K562 (cell line): ENCODE data around the gene TDO2. TPM values are rescaled to one million over a fixed set of nuclear protein-coding genes. Genes with fewer than 3 reads are reported as not detected.
A peak's percentile ranks its signal among the peaks of the same experiment; 100 is the strongest.

Experiments used
- KDM2B ChIP-seq: fragments of 250-450 bp; sonication (Bioruptor Pico); IDR thresholded peaks from 2 replicates; pipeline ENCODE4 v1.8.0; 2021; ENCODE audit warnings: mild to moderate bottlenecking, moderate library complexity
- MCM5 ChIP-seq: fragments of 450-650 bp; IDR thresholded peaks from 2 replicates; pipeline ENCODE4 v1.6.1; 2016; ENCODE audit warnings: low read depth
- MEF2A ChIP-seq: IDR thresholded peaks from 2 replicates; pipeline ENCODE4 v1.6.1; 2011; ENCODE audit warnings: low read depth, mild to moderate bottlenecking, low read length, moderate library complexity; ENCODE audit not compliant: control insufficient read depth
- NBN ChIP-seq: fragments of 450-650 bp; IDR thresholded peaks from 2 replicates; pipeline ENCODE4 v1.6.1; 2016; ENCODE audit warnings: low read depth, mild to moderate bottlenecking
- NCOR1 ChIP-seq: fragments of 450-650 bp; IDR thresholded peaks from 2 replicates; pipeline ENCODE4 v1.6.1; 2016; ENCODE audit warnings: mild to moderate bottlenecking, moderate library complexity
- SNRNP70 ChIP-seq: fragments of 200-400 bp; formaldehyde crosslinking; optimal IDR thresholded peaks from 2 replicates; pipeline ENCODE3; 2017; ENCODE audit warnings: low read depth, low read length
- polyA plus RNA-seq, 8 experiments: library from polyadenylated mRNA; depleted of rRNA in 4 of 8; stranded (reverse) in 5 of 8; unstranded in 3 of 8; fragments of >200 nt; fragmentation: Nextera tagmentation in 2 of 8; fragmentation: Illumina TruSeq in 1 of 8; extraction: Ambion mirVana in 2 of 8; extraction: Trizol in 1 of 8; gene quantifications; 2 replicates each; pipeline versions ENCODE4 v1.2.1 to v1.2.3, GENCODE V29; 2011 to 2014; ENCODE audit warnings: inconsistent platforms in 1 of 8, missing spikeins in 1 of 8
- total RNA-seq, 7 experiments: library from RNA; depleted of rRNA in 6 of 7; stranded (reverse); fragments of >200 nt in 6 of 7; fragmentation: Illumina TruSeq in 2 of 7; extraction: Trizol in 2 of 7; gene quantifications; 2 replicates each; pipeline versions ENCODE4 v1.2.1 to v1.2.3, GENCODE V29; 2011 to 2021; ENCODE audit warnings: low replicate concordance in 1 of 7
- TF ChIP-seq, protein P1 (sequence below), 3 experiments: fragments of 200-800 bp in 1 of 3; fragments of 250-450 bp in 1 of 3; fragments of 450-650 bp in 1 of 3; sonication (Bioruptor Pico) in 1 of 3; sonication (Bioruptor generic) in 1 of 3; formaldehyde crosslinking in 1 of 3; IDR thresholded peaks; 2 replicates each; pipeline versions ENCODE4 v1.6.1 to v1.8.0; 2016 to 2022; ENCODE audit warnings: mild to moderate bottlenecking in 2 of 3, missing genetic modification characterization in 2 of 3, missing compliant biosample characterization in 1 of 3, moderate library complexity in 1 of 3
- TF ChIP-seq, protein P2 (sequence below), 3 experiments: IDR thresholded peaks in 2 of 3; conservative IDR thresholded peaks in 1 of 3; 2 replicates each; pipeline ENCODE4 v1.5.1; 2011 to 2012; ENCODE audit warnings: low read length in 3 of 3, mild to moderate bottlenecking in 3 of 3, control low read depth in 2 of 3, improper control_type of control experiment in 1 of 3, inconsistent platforms in 1 of 3, low read depth in 1 of 3, mixed read lengths in 1 of 3, moderate library complexity in 1 of 3; ENCODE audit not compliant: insufficient read depth in 2 of 3
- TF ChIP-seq, protein P3 (sequence below), 2 experiments: fragments of 450-650 bp in 1 of 2; IDR thresholded peaks; 2 replicates each; pipeline ENCODE4 v1.6.1; 2011 to 2017; ENCODE audit warnings: low read depth in 2 of 2, antibody characterized with exemption in 1 of 2, borderline replicate concordance in 1 of 2, low read length in 1 of 2, mild to moderate bottlenecking in 1 of 2, mixed read lengths in 1 of 2; ENCODE audit not compliant: control insufficient read depth in 1 of 2
- TF ChIP-seq, protein P4 (sequence below): fragments of 450-650 bp; IDR thresholded peaks from 2 replicates; pipeline ENCODE4 v1.6.1; 2016; ENCODE audit warnings: mild to moderate bottlenecking
- TF ChIP-seq, protein P5 (sequence below): fragments of 250-450 bp; sonication (Bioruptor Pico); IDR thresholded peaks from 2 replicates; pipeline ENCODE4 v1.4.0; 2020; ENCODE audit warnings: mild to moderate bottlenecking

TDO2 gene
- total and polyA plus RNA-seq, 9 of the 15 experiments (the other 6 are each of a cell fraction or from before 2014, with no cell fraction given), result 0.09 to 0.65 (median 0.22) TPM; not detected in 2

DNA sequence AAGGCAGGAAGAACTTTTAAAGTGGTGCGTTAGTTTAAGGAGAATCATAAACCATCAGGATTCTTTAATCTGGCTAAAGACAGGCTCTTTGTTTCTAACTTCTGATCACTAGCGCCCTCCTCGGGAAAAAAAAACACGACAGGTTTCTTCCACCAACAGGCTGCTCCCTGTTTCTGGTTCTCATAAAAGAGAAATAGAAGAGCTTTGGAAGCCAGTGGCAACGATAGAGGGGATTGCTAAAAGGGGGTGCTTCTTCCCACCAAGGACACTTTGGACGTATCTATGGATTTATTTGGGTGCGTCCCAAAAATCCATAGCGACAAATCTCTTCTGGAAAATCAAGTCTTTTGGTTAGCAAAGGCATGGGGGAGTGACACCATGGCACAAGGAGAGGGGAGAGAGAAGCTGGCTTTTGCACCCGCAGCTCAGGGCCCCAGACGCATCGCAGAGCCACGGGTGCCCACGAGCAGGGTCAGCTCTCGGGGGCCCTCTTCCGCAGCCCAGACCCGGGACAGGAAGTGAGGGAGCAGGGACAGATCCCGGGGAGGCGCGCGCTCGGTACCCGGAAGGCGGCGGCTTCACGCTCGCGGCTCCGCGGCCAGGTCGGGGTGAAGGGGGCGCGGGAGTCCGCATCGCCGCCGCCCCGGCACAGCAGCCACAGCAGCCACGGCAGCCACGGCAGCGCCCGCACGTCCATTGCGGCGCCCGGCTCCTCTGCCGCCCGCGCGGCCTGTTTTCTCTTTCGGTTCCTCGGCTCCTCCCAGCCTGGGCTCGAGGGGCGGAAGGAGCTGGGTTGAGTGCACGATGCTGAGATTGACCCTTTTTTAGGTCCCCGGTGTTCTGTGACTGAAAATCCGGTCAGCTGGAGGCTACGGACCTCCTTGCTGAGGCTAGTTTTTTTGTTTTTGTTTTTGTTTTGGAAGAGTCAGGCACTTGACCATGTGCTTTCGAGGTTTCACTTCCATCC, 49.9 kb downstream of the TDO2 start, which contains the start of gene CTSO (continued):
- TF ChIP-seq, protein P1, sequence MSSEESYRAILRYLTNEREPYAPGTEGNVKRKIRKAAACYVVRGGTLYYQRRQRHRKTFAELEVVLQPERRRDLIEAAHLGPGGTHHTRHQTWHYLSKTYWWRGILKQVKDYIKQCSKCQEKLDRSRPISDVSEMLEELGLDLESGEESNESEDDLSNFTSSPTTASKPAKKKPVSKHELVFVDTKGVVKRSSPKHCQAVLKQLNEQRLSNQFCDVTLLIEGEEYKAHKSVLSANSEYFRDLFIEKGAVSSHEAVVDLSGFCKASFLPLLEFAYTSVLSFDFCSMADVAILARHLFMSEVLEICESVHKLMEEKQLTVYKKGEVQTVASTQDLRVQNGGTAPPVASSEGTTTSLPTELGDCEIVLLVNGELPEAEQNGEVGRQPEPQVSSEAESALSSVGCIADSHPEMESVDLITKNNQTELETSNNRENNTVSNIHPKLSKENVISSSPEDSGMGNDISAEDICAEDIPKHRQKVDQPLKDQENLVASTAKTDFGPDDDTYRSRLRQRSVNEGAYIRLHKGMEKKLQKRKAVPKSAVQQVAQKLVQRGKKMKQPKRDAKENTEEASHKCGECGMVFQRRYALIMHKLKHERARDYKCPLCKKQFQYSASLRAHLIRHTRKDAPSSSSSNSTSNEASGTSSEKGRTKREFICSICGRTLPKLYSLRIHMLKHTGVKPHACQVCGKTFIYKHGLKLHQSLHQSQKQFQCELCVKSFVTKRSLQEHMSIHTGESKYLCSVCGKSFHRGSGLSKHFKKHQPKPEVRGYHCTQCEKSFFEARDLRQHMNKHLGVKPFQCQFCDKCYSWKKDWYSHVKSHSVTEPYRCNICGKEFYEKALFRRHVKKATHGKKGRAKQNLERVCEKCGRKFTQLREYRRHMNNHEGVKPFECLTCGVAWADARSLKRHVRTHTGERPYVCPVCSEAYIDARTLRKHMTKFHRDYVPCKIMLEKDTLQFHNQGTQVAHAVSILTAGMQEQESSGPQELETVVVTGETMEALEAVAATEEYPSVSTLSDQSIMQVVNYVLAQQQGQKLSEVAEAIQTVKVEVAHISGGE (CRISPR knock-in tag; IDR thresholded peaks at IDR 0.05), result peak; percentile 31 to 93 (median 72); a peak in 4 of 6 replicates
- TF ChIP-seq SNRNP70, result no peak
- TF ChIP-seq, protein P2, sequence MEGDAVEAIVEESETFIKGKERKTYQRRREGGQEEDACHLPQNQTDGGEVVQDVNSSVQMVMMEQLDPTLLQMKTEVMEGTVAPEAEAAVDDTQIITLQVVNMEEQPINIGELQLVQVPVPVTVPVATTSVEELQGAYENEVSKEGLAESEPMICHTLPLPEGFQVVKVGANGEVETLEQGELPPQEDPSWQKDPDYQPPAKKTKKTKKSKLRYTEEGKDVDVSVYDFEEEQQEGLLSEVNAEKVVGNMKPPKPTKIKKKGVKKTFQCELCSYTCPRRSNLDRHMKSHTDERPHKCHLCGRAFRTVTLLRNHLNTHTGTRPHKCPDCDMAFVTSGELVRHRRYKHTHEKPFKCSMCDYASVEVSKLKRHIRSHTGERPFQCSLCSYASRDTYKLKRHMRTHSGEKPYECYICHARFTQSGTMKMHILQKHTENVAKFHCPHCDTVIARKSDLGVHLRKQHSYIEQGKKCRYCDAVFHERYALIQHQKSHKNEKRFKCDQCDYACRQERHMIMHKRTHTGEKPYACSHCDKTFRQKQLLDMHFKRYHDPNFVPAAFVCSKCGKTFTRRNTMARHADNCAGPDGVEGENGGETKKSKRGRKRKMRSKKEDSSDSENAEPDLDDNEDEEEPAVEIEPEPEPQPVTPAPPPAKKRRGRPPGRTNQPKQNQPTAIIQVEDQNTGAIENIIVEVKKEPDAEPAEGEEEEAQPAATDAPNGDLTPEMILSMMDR (IDR thresholded peaks at IDR 0.05 in 2 of 3, conservative IDR thresholded peaks at IDR 0.05 in 1 of 3; ENCODE audit: insufficient read depth in 2 of 3, low read depth in 1 of 3, low read length in 3 of 3), result peak; percentile 35 to 53 (median 38); a peak in 4 of 6 replicates
- no peak for TF ChIP-seq NCOR1
- TF ChIP-seq KDM2B (CRISPR knock-in tag), result no peak
- TF ChIP-seq MEF2A, result no peak
- TF ChIP-seq, protein P3, sequence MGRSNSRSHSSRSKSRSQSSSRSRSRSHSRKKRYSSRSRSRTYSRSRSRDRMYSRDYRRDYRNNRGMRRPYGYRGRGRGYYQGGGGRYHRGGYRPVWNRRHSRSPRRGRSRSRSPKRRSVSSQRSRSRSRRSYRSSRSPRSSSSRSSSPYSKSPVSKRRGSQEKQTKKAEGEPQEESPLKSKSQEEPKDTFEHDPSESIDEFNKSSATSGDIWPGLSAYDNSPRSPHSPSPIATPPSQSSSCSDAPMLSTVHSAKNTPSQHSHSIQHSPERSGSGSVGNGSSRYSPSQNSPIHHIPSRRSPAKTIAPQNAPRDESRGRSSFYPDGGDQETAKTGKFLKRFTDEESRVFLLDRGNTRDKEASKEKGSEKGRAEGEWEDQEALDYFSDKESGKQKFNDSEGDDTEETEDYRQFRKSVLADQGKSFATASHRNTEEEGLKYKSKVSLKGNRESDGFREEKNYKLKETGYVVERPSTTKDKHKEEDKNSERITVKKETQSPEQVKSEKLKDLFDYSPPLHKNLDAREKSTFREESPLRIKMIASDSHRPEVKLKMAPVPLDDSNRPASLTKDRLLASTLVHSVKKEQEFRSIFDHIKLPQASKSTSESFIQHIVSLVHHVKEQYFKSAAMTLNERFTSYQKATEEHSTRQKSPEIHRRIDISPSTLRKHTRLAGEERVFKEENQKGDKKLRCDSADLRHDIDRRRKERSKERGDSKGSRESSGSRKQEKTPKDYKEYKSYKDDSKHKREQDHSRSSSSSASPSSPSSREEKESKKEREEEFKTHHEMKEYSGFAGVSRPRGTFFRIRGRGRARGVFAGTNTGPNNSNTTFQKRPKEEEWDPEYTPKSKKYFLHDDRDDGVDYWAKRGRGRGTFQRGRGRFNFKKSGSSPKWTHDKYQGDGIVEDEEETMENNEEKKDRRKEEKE (IDR thresholded peaks at IDR 0.05; ENCODE audit: borderline replicate concordance in 1 of 2, control insufficient read depth in 1 of 2, low read depth in 2 of 2, low read length in 1 of 2), result no peak
- TF ChIP-seq NBN, result no peak
- TF ChIP-seq, protein P4, sequence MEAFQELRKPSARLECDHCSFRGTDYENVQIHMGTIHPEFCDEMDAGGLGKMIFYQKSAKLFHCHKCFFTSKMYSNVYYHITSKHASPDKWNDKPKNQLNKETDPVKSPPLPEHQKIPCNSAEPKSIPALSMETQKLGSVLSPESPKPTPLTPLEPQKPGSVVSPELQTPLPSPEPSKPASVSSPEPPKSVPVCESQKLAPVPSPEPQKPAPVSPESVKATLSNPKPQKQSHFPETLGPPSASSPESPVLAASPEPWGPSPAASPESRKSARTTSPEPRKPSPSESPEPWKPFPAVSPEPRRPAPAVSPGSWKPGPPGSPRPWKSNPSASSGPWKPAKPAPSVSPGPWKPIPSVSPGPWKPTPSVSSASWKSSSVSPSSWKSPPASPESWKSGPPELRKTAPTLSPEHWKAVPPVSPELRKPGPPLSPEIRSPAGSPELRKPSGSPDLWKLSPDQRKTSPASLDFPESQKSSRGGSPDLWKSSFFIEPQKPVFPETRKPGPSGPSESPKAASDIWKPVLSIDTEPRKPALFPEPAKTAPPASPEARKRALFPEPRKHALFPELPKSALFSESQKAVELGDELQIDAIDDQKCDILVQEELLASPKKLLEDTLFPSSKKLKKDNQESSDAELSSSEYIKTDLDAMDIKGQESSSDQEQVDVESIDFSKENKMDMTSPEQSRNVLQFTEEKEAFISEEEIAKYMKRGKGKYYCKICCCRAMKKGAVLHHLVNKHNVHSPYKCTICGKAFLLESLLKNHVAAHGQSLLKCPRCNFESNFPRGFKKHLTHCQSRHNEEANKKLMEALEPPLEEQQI, result no peak
- TF ChIP-seq, protein P5, sequence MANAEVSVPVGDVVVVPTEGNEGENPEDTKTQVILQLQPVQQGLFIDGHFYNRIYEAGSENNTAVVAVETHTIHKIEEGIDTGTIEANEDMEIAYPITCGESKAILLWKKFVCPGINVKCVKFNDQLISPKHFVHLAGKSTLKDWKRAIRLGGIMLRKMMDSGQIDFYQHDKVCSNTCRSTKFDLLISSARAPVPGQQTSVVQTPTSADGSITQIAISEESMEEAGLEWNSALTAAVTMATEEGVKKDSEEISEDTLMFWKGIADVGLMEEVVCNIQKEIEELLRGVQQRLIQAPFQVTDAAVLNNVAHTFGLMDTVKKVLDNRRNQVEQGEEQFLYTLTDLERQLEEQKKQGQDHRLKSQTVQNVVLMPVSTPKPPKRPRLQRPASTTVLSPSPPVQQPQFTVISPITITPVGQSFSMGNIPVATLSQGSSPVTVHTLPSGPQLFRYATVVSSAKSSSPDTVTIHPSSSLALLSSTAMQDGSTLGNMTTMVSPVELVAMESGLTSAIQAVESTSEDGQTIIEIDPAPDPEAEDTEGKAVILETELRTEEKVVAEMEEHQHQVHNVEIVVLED (CRISPR knock-in tag), result no peak
- no peak for TF ChIP-seq MCM5
